ENCODE results near the gene PLA2G2F. TPM values are rescaled to one million over a fixed set of nuclear protein-coding genes. Genes with fewer than 3 reads are reported as not detected.

PLA2G2F gene
- polyA plus RNA-seq, 2 of the 4 experiments (the other 2 are of a cell fraction), result not detected

DNA sequence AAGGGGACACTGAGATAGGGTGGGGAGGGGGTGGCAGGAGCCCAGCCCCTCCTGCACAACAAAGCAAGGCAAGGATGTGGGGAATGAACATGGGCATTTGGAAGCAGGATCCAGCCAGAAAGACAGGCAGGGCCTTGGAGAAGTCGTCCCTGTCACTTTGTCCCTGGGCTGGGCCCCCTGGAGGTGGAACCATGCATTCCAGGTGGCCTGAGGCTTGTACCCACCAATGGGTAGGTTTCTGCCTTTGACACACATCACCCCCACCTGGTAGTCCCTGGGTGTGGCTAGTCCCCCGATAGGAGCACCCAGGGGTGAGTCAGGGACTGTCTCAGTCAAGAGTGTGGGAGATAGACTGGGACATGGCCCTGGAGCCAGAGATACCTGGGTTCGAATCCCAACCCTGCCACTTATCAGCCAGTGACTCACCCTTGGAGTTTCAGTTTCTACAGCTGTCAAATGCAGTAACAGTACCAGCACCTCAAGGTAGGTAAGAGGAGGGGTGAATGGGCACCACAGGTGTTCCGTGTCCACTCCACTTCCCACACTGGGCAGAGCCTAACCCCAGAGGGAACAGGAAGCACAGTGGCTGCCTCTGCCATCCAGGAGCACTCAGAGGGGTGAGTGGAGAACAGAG is 29.8 kb upstream of the PLA2G2F start:
- no peak overlapping the region for H3K27ac ChIP-seq
- 40% methylated on average over 1 of the region's 4 CpGs for WGBS (ENCODE audit: missing lambda C conversion rate)
- H3K9me3 ChIP-seq, result no peaks in the 10 kb centered on the region
- H3K4me2 ChIP-seq, result no peak overlapping the region
- H3K4me3 ChIP-seq, result no peak overlapping the region
- FAIRE-seq (no peak), DNase-seq (ENCODE audit: low read depth in 1 of 2, low spot score in 1 of 2) (no peak), ATAC-seq (no peak)
- TF ChIP-seq TFCP2L1 (CRISPR knock-in tag; IDR thresholded peaks at IDR 0.05) (no peak), ZNF302 (CRISPR knock-in tag; IDR thresholded peaks at IDR 0.05) (no peak), SMC3 (IDR thresholded peaks at IDR 0.05) (no peak), NPAS2 (CRISPR knock-in tag; IDR thresholded peaks at IDR 0.05; ENCODE audit: borderline replicate concordance) (no peak), HEYL (CRISPR knock-in tag; IDR thresholded peaks at IDR 0.05) (no peak), CEBPB (IDR thresholded peaks at IDR 0.05) (no peak), BCL3 (IDR thresholded peaks at IDR 0.05) (no peak), RAD21 (conservative IDR thresholded peaks at IDR 0.05 in 1 of 2, IDR thresholded peaks at IDR 0.05 in 1 of 2) (no peak)
- ChIA-PET CTCF (interaction anchor here (0.6 to 1.5 kb wide), 3 partner anchors 103 to 384 kb away, joined by 3 to 4 read pairs (median 3); no protein-coding TSS in a partner anchor), POLR2A (no interaction called here)
- no peaks in the 10 kb centered on the region for H3K4me1 ChIP-seq

DNA sequence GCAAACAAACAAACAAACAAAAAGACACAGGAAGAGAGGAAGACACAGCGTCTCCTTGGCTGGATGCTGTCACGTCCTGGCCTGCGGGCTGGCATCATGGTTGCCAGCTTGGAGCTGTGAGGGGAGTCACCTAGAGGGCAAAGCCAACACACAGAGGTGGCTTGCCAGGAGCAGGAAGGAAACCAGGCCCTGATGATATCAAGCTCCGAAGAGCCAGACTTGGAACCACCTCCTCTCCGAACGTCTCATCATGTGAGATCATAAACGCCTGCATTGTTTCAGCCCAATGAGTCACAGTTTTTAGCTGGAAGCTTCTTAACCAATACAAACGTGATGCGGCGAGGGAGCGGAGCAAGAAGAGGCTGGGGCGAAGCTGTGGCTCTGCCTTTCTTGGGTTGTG is 28.4 kb upstream of the PLA2G2F start:
- DNase-seq (ENCODE audit: low read depth in 1 of 2, low spot score in 1 of 2) (no peak), FAIRE-seq (no peak), ATAC-seq (no peak)
- H3K9me3 ChIP-seq, result no peaks in the 10 kb centered on the region
- ChIA-PET POLR2A (no interaction called here), CTCF (interaction anchor here (0.6 to 1.5 kb wide), 4 partner anchors 9 to 229 kb away, joined by 3 read pairs; no protein-coding TSS in a partner anchor)
- H3K27ac ChIP-seq, result no peak overlapping the region
- WGBS (ENCODE audit: missing lambda C conversion rate), result 76% methylated on average over 12 of the region's 12 CpGs
- TF ChIP-seq NPAS2 (CRISPR knock-in tag; IDR thresholded peaks at IDR 0.05; ENCODE audit: borderline replicate concordance) (no peak), EHMT2 (IDR thresholded peaks at IDR 0.05; ENCODE audit: low read depth) (no peak)
- H3K4me2 ChIP-seq, result no peak overlapping the region
- H3K4me3 ChIP-seq, result no peak overlapping the region
- H3K4me1 ChIP-seq, result no peaks in the 10 kb centered on the region

- H3K4me1 ChIP-seq, result no peaks in the 10 kb centered on the region
- TF ChIP-seq CHD4 (IDR thresholded peaks at IDR 0.05; ENCODE audit: borderline replicate concordance), result no peak
- TF ChIP-seq ZFP36 (IDR thresholded peaks at IDR 0.05; ENCODE audit: borderline replicate concordance, partially characterized antibody), result no peak
- no peak for TF ChIP-seq CBX8 (IDR thresholded peaks at IDR 0.05)
- TF ChIP-seq, protein P1, sequence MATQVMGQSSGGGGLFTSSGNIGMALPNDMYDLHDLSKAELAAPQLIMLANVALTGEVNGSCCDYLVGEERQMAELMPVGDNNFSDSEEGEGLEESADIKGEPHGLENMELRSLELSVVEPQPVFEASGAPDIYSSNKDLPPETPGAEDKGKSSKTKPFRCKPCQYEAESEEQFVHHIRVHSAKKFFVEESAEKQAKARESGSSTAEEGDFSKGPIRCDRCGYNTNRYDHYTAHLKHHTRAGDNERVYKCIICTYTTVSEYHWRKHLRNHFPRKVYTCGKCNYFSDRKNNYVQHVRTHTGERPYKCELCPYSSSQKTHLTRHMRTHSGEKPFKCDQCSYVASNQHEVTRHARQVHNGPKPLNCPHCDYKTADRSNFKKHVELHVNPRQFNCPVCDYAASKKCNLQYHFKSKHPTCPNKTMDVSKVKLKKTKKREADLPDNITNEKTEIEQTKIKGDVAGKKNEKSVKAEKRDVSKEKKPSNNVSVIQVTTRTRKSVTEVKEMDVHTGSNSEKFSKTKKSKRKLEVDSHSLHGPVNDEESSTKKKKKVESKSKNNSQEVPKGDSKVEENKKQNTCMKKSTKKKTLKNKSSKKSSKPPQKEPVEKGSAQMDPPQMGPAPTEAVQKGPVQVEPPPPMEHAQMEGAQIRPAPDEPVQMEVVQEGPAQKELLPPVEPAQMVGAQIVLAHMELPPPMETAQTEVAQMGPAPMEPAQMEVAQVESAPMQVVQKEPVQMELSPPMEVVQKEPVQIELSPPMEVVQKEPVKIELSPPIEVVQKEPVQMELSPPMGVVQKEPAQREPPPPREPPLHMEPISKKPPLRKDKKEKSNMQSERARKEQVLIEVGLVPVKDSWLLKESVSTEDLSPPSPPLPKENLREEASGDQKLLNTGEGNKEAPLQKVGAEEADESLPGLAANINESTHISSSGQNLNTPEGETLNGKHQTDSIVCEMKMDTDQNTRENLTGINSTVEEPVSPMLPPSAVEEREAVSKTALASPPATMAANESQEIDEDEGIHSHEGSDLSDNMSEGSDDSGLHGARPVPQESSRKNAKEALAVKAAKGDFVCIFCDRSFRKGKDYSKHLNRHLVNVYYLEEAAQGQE (IDR thresholded peaks at IDR 0.05), result no peak
- TF ChIP-seq HOXB13 (CRISPR knock-in tag; IDR thresholded peaks at IDR 0.05; ENCODE audit: low read depth), result no peak
- no peak for TF ChIP-seq KDM5A (IDR thresholded peaks at IDR 0.05)
- TF ChIP-seq NFE2L2 (conservative IDR thresholded peaks at IDR 0.05; ENCODE audit: low read length), result no peak
- TF ChIP-seq, protein P2, sequence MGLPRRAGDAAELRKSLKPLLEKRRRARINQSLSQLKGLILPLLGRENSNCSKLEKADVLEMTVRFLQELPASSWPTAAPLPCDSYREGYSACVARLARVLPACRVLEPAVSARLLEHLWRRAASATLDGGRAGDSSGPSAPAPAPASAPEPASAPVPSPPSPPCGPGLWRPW (IDR thresholded peaks at IDR 0.05), result no peak
- no peak for TF ChIP-seq MYC (IDR thresholded peaks at IDR 0.05; ENCODE audit: borderline replicate concordance, low read length)
- TF ChIP-seq RAD21 (conservative IDR thresholded peaks at IDR 0.05 in 1 of 2, IDR thresholded peaks at IDR 0.05 in 1 of 2), result no peak
- TF ChIP-seq POLR2A (IDR thresholded peaks at IDR 0.05; ENCODE audit: low read length), result no peak
- no peak for TF ChIP-seq TP53 (CRISPR knock-in tag; IDR thresholded peaks at IDR 0.05)
- TF ChIP-seq SREBF2 (IDR thresholded peaks at IDR 0.05), result no peak
- TF ChIP-seq ZC3H11A (IDR thresholded peaks at IDR 0.05), result no peak
- TF ChIP-seq NR3C1 (IDR thresholded peaks at IDR 0.05), result no peak
- no peak for TF ChIP-seq JUNB (IDR thresholded peaks at IDR 0.05)
- TF ChIP-seq CHD2 (IDR thresholded peaks at IDR 0.05; ENCODE audit: low read length, partially characterized antibody), result no peak
- H3K4me2 ChIP-seq, result no peak overlapping the region
- H3K4me3 ChIP-seq, result no peak overlapping the region
- no peaks in the 10 kb centered on the region for H3K9me3 ChIP-seq
- ATAC-seq, result no peak
- ChIA-PET POLR2A (no interaction called here), CTCF (interaction anchor here (0.7 to 1.0 kb wide), 2 partner anchors 21 to 40 kb away, joined by 3 read pairs; no protein-coding TSS in a partner anchor)
- H3K27ac ChIP-seq, result no peak overlapping the region
- FAIRE-seq, result no peak
- DNase-seq (ENCODE audit: low read depth in 1 of 2, low spot score in 1 of 2), result no peak
- WGBS (ENCODE audit: missing lambda C conversion rate), result 74% methylated on average over 4 of the region's 5 CpGs
Measured at GRCh38 chr1:20111452-20111851, 27.7 kb upstream of the PLA2G2F start.
